HuH-7.5 (cell line): ENCODE results near the gene ATAD3A.
"Not testable (repeated sequence)": the region's sequence is repeated elsewhere in the genome, so short reads cannot be mapped to it uniquely, and the experiment has no call there.

Experiments
- DNase-seq: peaks from one replicate; pipeline ENCODE4 v3.0.0; 2011; ENCODE audit warnings: low spot score

ATAD3A gene

GRCh38 chr1:1511533-1512285 lies at the start of gene ATAD3A:
ATAD3A (plus strand) TSS chr1:1512162; CDS start chr1:1512269, 107 bp downstream.
- peak; percentile 98 for DNase-seq

- DNase-seq: no peak
Observed at GRCh38 chr1:1462318-1462966, 49.5 kb upstream of the ATAD3A start.

GRCh38 chr1:1463312-1463711 lies 48.6 kb upstream of the ATAD3A start:
- DNase-seq: no peak

- not testable (repeated sequence) for DNase-seq
Observed at GRCh38 chr1:1468196-1468985, 43.6 kb upstream of the ATAD3A start.

GRCh38 chr1:1470626-1471388 lies 41.2 kb upstream of the ATAD3A start:
- DNase-seq: no peak

GRCh38 chr1:1471389-1472052 lies 40.4 kb upstream of the ATAD3A start, which contains the start of gene ATAD3B:
ATAD3B (plus strand) TSS chr1:1471765; CDS start chr1:1471885, 120 bp downstream.
- peak; percentile 96 for DNase-seq

GRCh38 chr1:1472053-1472876 lies 39.7 kb upstream of the ATAD3A start:
- peak; percentile 55 for DNase-seq

- not testable (repeated sequence) for DNase-seq
Observed at GRCh38 chr1:1476011-1476410, 36.0 kb upstream of the ATAD3A start.

- no peak for DNase-seq
Observed at GRCh38 chr1:1477206-1477605, 34.8 kb upstream of the ATAD3A start.

- no peak for DNase-seq
Observed at GRCh38 chr1:1479547-1480487, 32.1 kb upstream of the ATAD3A start.

- DNase-seq: not testable (repeated sequence)
Observed at GRCh38 chr1:1480488-1480867, 31.5 kb upstream of the ATAD3A start.

- not testable (repeated sequence) for DNase-seq
Observed at GRCh38 chr1:1481811-1482210, 30.2 kb upstream of the ATAD3A start.

- DNase-seq: no peak
Observed at GRCh38 chr1:1482856-1483255, 29.1 kb upstream of the ATAD3A start.

GRCh38 chr1:1483714-1484113 lies 28.2 kb upstream of the ATAD3A start:
- DNase-seq: no peak

- not testable (repeated sequence) for DNase-seq
Observed at GRCh38 chr1:1484976-1485750, 26.8 kb upstream of the ATAD3A start.

GRCh38 chr1:1485755-1486317 lies 26.1 kb upstream of the ATAD3A start:
- not testable (repeated sequence) for DNase-seq

- no peak for DNase-seq
Observed at GRCh38 chr1:1487701-1488100, 24.3 kb upstream of the ATAD3A start.

- no peak for DNase-seq
Observed at GRCh38 chr1:1489231-1489630, 22.7 kb upstream of the ATAD3A start.
